Activated T-cell treated with anti-CD3 and anti-CD28 coated beads, Interleukin-2, amount 50 U/mL, for 1 hour (primary cell): ENCODE data around the gene PBX2.
"Not testable (repeated sequence)": the region's sequence is repeated elsewhere in the genome, so short reads cannot be mapped to it uniquely, and the experiment has no call there.

Source experiments
- DNase-seq: peaks from one replicate; pipeline ENCODE4 v3.0.0-alpha.2; 2020

The PBX2 gene

GRCh38 chr6:32148289-32149091, 41.5 kb downstream of the PBX2 start:
- peak; percentile 79 for DNase-seq

GRCh38 chr6:32147401-32148132, 42.4 kb downstream of the PBX2 start:
- no peak for DNase-seq

- no peak for DNase-seq
Measured at GRCh38 chr6:32146687-32147086, 43.3 kb downstream of the PBX2 start.

- DNase-seq, result no peak
Measured at GRCh38 chr6:32146287-32146686, 43.7 kb downstream of the PBX2 start.

GRCh38 chr6:32144238-32144637, 45.8 kb downstream of the PBX2 start:
- DNase-seq, result not testable (repeated sequence)

- no peak for DNase-seq
Measured at GRCh38 chr6:32140420-32141046, 49.5 kb downstream of the PBX2 start.

GRCh38 chr6:32139590-32139989, 50.4 kb downstream of the PBX2 start:
- DNase-seq, result no peak

GRCh38 chr6:32137454-32137853, 52.5 kb downstream of the PBX2 start:
- no peak for DNase-seq
